ENCODE measurements around the gene HOMER3. TPM values are rescaled to one million over a fixed set of nuclear protein-coding genes. Genes with fewer than 3 reads are reported as not detected.
"Not testable (repeated sequence)": the region's sequence is repeated elsewhere in the genome, so short reads cannot be mapped to it uniquely, and the experiment has no call there.

The HOMER3 gene
- polyA plus RNA-seq, 1 donor = 48.2 TPM

DNA sequence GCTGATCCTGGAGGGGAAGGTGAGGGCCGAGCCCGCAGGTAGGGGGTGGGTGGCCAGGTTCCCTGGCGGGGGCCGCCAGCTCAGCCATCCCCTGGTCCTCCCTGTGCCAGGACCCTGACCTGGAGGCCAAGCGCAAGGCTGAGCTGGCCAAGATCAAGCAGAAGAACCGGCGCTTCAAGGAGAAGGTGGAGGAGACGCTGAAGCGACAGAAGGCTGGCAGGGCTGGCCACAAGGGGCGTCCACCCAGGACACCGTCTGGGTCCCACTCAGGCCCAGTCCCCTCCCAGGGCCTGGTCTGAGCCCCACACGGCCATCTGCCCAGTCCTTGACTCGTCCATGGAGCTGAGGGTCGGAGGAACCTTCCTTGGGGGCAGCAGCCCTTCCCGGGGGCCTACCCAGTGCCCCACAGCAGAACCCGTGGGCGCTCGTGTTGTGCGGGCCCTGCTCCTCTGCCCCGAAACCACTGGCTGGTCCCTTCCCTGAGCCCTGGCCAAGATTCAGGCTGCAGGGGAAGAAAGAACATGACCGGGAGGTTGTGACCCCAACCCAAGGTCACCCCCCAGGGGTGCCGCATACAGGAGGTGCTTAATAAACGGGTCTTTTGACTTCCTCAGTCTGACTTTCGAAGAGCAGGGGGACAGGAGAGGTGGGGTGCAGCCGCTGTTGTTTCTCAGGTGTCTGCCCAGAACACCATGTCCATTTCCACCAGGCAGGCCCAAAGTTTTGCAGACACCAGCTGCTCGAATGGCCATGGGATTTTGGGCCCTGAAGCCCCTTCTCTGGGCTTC is 12.8 kb downstream of the HOMER3 start:
- no peak for DNase-seq

- DNase-seq = no peak
Measured at GRCh38 chr19:18924684-18925213, 16.3 kb downstream of the HOMER3 start.

- no peak for DNase-seq
Measured at GRCh38 chr19:18922228-18922985, 18.6 kb downstream of the HOMER3 start.

GRCh38 chr19:18921593-18921992 is 19.4 kb downstream of the HOMER3 start:
- no peak for DNase-seq

- no peak for DNase-seq
Measured at GRCh38 chr19:18920400-18920799, 20.6 kb downstream of the HOMER3 start.

DNA sequence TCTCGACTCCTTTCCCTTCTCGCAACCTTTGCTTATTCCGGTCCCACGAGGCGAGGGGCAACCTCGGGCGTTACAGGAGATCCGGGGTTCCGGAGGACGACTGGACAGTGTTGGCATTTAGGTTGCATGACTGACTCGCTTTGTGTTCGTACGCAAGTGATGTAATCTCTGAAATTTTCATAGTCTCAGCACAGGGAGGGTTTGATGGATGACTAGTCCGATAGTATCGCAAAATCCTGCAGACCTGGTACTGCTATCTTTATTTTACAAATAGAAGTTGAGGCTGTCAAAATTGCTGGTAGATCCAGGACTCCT is 21.2 kb downstream of the HOMER3 start:
- no peak for DNase-seq

DNA sequence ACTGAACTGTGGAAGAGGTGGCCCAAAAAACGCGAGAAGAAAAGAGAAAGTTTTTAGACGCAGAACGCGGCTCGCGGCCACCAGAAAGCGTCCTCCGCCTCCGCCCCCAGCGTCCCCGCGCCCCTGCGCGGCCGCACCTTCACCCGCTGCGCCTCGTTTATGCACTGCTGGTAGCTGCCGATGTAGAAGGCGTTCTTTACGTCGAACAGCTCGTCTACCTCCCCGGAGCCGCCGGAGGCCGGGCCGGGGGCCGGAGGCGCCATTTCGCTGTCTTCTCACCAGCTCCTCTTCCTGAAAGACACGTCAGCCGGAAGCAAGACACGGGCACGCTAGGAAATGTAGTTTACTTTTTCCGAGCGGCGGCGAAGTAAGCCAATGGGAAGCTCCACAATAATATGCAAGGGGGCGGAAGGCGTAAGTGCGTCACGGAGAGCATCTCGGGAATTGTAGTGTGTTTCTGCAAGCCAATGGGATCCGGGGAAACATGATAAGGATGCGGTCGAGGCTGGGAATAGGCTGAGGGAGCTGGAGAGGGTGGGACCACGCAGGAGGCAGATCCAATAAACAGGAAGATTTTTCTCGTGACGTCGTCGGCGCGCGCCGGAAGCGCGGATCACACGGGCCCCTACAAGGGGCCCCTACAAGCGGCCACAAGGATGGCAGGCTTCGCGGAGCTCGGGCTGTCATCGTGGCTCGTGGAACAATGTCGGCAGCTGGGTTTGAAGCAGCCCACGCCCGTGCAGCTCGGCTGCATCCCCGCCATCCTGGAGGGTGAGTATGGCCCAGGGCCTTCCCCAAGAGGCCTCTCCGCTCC is 21.7 kb downstream of the HOMER3 start, which contains the start of the genes COPE and DDX49:
COPE (minus strand) TSS at position 302 of the 814 bp plus-strand sequence; CDS start at position 263, 39 bp downstream.
DDX49 (plus strand) TSS at position 630 of the 814 bp plus-strand sequence; CDS start at position 657, 27 bp downstream.
- peak; percentile 100 for DNase-seq

GRCh38 chr19:18917593-18917992 is 23.4 kb downstream of the HOMER3 start:
- not testable (repeated sequence) for DNase-seq

DNA sequence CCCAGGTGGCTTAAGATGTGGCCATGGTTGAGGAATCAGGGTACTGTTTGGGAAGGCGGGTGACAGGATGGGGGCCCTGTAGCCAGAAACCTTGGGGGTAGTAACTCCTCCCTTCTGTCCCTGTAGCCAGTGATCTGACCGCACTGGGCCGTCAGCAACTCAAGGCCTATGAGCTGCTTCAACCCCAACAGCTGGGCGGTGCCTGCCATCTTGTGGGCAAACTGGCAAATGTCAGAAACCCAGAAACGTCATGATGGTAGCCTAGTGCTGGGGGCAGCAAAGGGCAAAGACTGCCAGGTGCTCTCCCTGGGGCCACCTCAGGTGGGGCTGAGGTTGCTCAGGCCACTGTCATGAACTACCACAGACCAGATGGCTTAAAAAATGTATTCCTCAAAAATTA is 25.4 kb downstream of the HOMER3 start:
- no peak for DNase-seq

GRCh38 chr19:18913466-18913865 is 27.6 kb downstream of the HOMER3 start:
- DNase-seq = no peak

GRCh38 chr19:18912933-18913332 is 28.1 kb downstream of the HOMER3 start:
- DNase-seq = no peak

DNA sequence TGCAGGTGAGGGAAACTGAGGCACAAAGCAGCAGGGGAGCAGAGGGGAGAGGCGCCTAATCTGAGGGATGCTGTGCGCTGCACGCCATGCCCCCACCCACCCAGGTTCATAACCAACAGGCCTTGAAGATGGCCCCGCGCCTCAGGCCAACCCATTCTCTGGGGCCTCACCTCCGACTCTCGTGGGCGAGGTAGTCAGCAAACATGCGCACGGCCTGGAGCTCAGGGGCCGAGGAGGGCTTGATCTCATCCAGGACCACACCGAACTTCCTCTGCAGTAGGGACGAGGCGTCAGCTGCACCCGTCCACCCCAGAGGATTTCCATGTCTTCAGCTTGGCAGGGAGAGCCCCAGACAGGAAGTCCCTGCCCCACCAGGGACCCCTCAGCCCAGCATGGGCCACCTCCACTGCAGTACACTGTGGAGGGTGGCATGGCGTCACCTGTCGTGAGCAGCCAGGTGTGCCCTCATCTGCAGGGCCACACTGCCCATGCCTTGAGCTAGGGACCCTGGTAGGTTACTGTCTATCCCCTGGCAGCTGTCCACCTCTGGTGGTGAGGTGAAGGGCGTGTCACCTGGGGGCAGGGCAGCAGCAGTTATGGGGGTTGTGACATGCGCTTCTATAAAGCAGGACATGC is 30.1 kb downstream of the HOMER3 start:
- no peak for DNase-seq

DNA sequence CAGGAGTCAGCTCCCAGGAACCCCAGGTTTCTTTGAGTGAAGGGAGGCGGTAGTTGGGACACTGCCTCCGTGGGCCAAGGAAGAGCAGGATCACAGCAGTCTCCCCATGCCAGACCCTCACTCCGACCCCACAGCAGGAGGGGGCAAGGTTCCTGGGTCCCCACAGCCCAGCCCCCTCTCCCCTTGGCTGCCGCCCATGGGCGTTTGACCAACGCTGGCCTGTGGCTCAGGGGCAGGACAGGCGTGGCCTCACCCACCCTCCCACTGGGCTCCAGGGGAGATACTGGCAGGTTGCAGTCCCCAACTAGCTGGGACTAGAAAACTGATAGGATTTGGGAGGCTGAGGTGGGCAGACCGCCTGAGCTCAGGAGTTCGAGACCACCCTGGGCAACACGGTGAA is 31.0 kb downstream of the HOMER3 start:
- no peak for DNase-seq

GRCh38 chr19:18908917-18909619 is 31.9 kb downstream of the HOMER3 start:
- no peak for DNase-seq

DNA sequence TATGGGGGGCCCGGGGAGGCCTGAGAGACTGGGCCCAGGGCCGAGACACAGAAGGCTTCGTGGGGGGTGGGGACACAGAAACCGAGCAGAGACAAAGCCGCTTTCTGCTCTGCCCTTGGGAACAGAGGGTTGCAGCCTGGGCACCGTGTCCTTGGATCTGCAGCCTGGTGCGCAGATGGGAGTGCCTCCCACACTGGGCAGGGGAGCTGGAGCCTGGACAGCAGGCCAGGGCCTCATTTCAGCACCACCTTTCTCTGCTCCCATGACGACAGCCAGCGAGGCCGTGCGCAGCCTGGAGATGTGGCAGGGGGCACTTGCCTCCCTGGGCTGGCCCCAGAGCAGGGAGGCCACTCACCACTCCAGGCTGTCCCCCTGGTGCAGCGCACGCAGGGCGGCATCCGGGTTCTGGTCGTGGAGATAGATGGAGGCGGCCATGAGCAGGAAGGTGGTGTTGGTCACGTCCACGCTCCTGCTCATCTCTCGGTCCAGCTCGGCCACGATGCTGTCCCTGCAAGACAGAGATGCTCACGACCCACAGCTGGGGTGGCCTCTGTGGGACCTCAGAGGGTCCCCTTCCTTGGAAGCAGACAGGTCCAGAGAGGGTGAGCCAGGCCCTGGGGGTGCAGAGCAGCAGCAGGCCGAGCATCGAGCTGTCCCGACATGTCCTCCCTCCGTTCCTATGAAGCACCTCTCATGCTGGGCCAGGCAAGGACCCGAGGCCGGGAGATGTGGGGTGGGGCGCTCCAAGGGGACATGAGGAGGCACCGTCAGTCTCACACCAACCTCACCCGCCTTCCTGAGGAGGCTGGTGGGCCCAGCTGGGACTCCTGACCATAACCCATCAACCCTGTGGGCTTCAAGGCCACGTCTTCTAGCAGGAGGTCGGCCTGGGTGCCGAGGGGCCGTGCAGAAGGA is 34.2 kb downstream of the HOMER3 start:
- no peak for DNase-seq

GRCh38 chr19:18905513-18906236 is 35.3 kb downstream of the HOMER3 start:
- DNase-seq = no peak

DNA sequence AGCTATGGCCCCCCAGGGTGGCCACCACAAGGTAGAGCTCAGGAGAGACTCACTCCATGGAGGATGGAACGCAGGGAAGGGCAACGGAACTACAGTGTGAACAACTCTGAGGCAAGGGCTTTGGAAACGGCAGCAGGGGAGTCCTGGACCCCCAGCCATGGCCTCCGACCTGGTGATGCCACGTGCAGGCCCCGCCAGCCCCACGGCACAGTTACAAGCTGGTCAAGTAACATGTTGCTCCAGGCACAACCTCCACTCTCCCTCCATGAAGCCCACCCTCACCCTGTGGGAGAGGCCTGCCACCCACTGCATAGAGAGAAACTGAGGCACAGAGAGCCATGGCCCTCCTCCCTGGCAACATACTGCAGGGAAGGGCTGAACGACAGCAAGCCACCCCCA is 36.0 kb downstream of the HOMER3 start:
- DNase-seq = no peak

GRCh38 chr19:18904334-18905057 is 36.5 kb downstream of the HOMER3 start:
- no peak for DNase-seq

Data from left kidney (tissue), 2 donors.